Measurements from ENCODE around the gene FSD2.

- TF ChIP-seq, protein P1, sequence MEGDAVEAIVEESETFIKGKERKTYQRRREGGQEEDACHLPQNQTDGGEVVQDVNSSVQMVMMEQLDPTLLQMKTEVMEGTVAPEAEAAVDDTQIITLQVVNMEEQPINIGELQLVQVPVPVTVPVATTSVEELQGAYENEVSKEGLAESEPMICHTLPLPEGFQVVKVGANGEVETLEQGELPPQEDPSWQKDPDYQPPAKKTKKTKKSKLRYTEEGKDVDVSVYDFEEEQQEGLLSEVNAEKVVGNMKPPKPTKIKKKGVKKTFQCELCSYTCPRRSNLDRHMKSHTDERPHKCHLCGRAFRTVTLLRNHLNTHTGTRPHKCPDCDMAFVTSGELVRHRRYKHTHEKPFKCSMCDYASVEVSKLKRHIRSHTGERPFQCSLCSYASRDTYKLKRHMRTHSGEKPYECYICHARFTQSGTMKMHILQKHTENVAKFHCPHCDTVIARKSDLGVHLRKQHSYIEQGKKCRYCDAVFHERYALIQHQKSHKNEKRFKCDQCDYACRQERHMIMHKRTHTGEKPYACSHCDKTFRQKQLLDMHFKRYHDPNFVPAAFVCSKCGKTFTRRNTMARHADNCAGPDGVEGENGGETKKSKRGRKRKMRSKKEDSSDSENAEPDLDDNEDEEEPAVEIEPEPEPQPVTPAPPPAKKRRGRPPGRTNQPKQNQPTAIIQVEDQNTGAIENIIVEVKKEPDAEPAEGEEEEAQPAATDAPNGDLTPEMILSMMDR (IDR thresholded peaks at IDR 0.05) = no peak
- no peak for TF ChIP-seq POLR2A (IDR thresholded peaks at IDR 0.05)
These were observed 17.2 kb upstream of the FSD2 start for GRCh38 chr15:82823049-82823448.

Measured in thyroid gland (tissue), 4 donors.